RWPE2 (cell line): ENCODE results near the gene ONECUT1.
A peak's percentile ranks its signal among the peaks of the same experiment; 100 is the strongest.

ENCODE experiments used
- ATAC-seq: fragments of 200-7000 bp; cut with Tn5 transposase; 3 replicates; pipeline ENCODE4 v1.9.1; 2021; ENCODE audit warnings: low read depth
- DNase-seq: peaks from one replicate; pipeline ENCODE4 v3.0.0-alpha.2; 2020; ENCODE audit warnings: low spot score
- H3K27ac ChIP-seq: fragments of 450-650 bp; 2 replicates; pipeline ENCODE4 v1.5.1; 2017; ENCODE audit warnings: mild to moderate bottlenecking; ENCODE audit not compliant: poor library complexity, severe bottlenecking
- H3K27me3 ChIP-seq: fragments of 250-450 bp; sonication (Bioruptor Pico); 2 replicates; pipeline ENCODE4 v1.5.1; 2021; ENCODE audit warnings: mild to moderate bottlenecking, moderate library complexity; ENCODE audit not compliant: insufficient read depth, poor library complexity, severe bottlenecking
- H3K36me3 ChIP-seq: fragments of 250-450 bp; sonication (Bioruptor Pico); 2 replicates; pipeline ENCODE4 v1.5.1; 2020; ENCODE audit warnings: low read depth, mild to moderate bottlenecking, moderate library complexity
- H3K4me1 ChIP-seq: fragments of 250-450 bp; sonication (Bioruptor Pico); 2 replicates; pipeline ENCODE4 v1.5.1; 2021; ENCODE audit warnings: mild to moderate bottlenecking, moderate library complexity; ENCODE audit not compliant: insufficient read depth, poor library complexity, severe bottlenecking
- H3K4me3 ChIP-seq: fragments of 250-450 bp; sonication (Bioruptor Pico); 2 replicates; pipeline ENCODE4 v1.5.1; 2021; ENCODE audit warnings: mild to moderate bottlenecking, moderate library complexity; ENCODE audit not compliant: severe bottlenecking
- H3K9me3 ChIP-seq: fragments of 250-450 bp; sonication (Bioruptor Pico); 2 replicates; pipeline ENCODE4 v1.5.1; 2021; ENCODE audit warnings: mild to moderate bottlenecking, moderate library complexity; ENCODE audit not compliant: severe bottlenecking
- CTCF ChIP-seq: fragments of 450-650 bp; IDR thresholded peaks from one replicate; pipeline ENCODE4 v1.5.1; 2017; ENCODE audit warnings: mild to moderate bottlenecking, moderate library complexity; ENCODE audit not compliant: poor library complexity, severe bottlenecking

Gene ONECUT1

GRCh38 chr15:52808996-52809395, 18.9 kb upstream of the ONECUT1 start:
- H3K27ac ChIP-seq, result no peak overlapping the region
- ATAC-seq, result no peak

GRCh38 chr15:52808441-52808840, 18.3 kb upstream of the ONECUT1 start:
- no peaks in the 10 kb centered on the region for H3K4me1 ChIP-seq
- H3K4me3 ChIP-seq, result no peak overlapping the region
- H3K36me3 ChIP-seq, result no peaks in the 10 kb centered on the region
- no peak for TF ChIP-seq CTCF
- no peak overlapping the region for H3K27ac ChIP-seq
- DNase-seq (no peak), ATAC-seq (no peak)
- no peaks in the 10 kb centered on the region for H3K9me3 ChIP-seq
- peaks cover 86% of the 10 kb centered on the region for H3K27me3 ChIP-seq

More at GRCh38 chr15:52808996-52809395, 18.9 kb upstream of the ONECUT1 start:
- no peak for TF ChIP-seq CTCF
- no peaks in the 10 kb centered on the region for H3K9me3 ChIP-seq
- H3K27me3 ChIP-seq, result peaks cover 80% of the 10 kb centered on the region
- no peak for DNase-seq
- H3K4me3 ChIP-seq, result no peak overlapping the region
- no peaks in the 10 kb centered on the region for H3K4me1 ChIP-seq
- no peaks in the 10 kb centered on the region for H3K36me3 ChIP-seq

GRCh38 chr15:52806284-52806655, 16.1 kb upstream of the ONECUT1 start:
- Histone ChIP-seq H3K9me3 (no peaks in the 10 kb centered on the region), H3K27me3 (peaks cover 98% of the 10 kb centered on the region), H3K36me3 (no peaks in the 10 kb centered on the region), H3K4me1 (no peaks in the 10 kb centered on the region), H3K4me3 (no peak overlapping the region), H3K27ac (no peak overlapping the region)
- no peak for ATAC-seq
- TF ChIP-seq CTCF, result no peak
- no peak for DNase-seq

GRCh38 chr15:52805351-52806283, 15.5 kb upstream of the ONECUT1 start:
- Histone ChIP-seq H3K9me3 (no peaks in the 10 kb centered on the region), H3K4me1 (no peaks in the 10 kb centered on the region), H3K27me3 (peaks cover 98% of the 10 kb centered on the region), H3K36me3 (no peaks in the 10 kb centered on the region), H3K27ac (no peak overlapping the region), H3K4me3 (no peak overlapping the region)
- ATAC-seq, result peak; percentile 37
- no peak for TF ChIP-seq CTCF
- peak; percentile 67 for DNase-seq

- no peak for DNase-seq
- Histone ChIP-seq H3K4me3 (no peak overlapping the region), H3K9me3 (no peaks in the 10 kb centered on the region), H3K4me1 (no peaks in the 10 kb centered on the region), H3K36me3 (no peaks in the 10 kb centered on the region), H3K27ac (no peak overlapping the region), H3K27me3 (peaks cover 98% of the 10 kb centered on the region)
- TF ChIP-seq CTCF, result no peak
- no peak for ATAC-seq
Observed at GRCh38 chr15:52804526-52805081, 14.5 kb upstream of the ONECUT1 start.
